A549 (cell line): ENCODE data around the gene ZNF69. TPM values are rescaled to one million over a fixed set of nuclear protein-coding genes. Genes with fewer than 3 reads are reported as not detected.
"Not testable (repeated sequence)": the region's sequence is repeated elsewhere in the genome, so short reads cannot be mapped to it uniquely, and the experiment has no call there.

Experiments used
- ATAC-seq, 2 experiments: fragments of 200-7000 bp in 1 of 2; fragments of >200 bp in 1 of 2; cut with Nextera tagmentation in 1 of 2; cut with Tn5 transposase in 1 of 2; 3 replicates each; pipeline versions ENCODE4 v1.8.0 to v1.9.1; 2018 to 2020; ENCODE audit warnings: mild to moderate bottlenecking in 1 of 2, moderate library complexity in 1 of 2
- CTCF ChIA-PET: fragments of 300-600 bp; sonication (Branson Sonifier 250); formaldehyde crosslinking; extraction: SDS; loops from one replicate; lab custom pipeline; 2021; ENCODE audit warnings: antibody characterized with exemption, inconsistent platforms; lab: Yijun Ruan, JAX
- POLR2A ChIA-PET: fragments of 350-600 bp; formaldehyde crosslinking; extraction: SDS; loops from one replicate; lab custom pipeline; 2021; ENCODE audit warnings: antibody characterized with exemption, inconsistent platforms; lab: Yijun Ruan, JAX
- DNase-seq, 2 experiments: peaks; one replicate each; pipeline versions ENCODE4 v3.0.0 to v3.0.0-alpha.2; 2011 to 2016; ENCODE audit warnings: low read depth in 1 of 2, low spot score in 1 of 2
- FAIRE-seq: peaks from 2 replicates; lab custom pipeline; 2011; peaks lifted over from hg19 to GRCh38; lab: Jason Lieb, UNC
- H3K27ac ChIP-seq, 2 experiments: fragments of >200 bp; sonication (Bioruptor Twin); formaldehyde crosslinking; 3 replicates each; pipeline ENCODE4 v1.5.1; 2016 to 2017
- H3K4me1 ChIP-seq: fragments of >200 bp; sonication (Bioruptor Twin); formaldehyde crosslinking; 3 replicates; pipeline ENCODE4 v1.6.1; 2016
- H3K4me2 ChIP-seq: fragments of >200 bp; sonication (Bioruptor Twin); formaldehyde crosslinking; 3 replicates; pipeline ENCODE4 v1.6.1; 2016
- H3K4me3 ChIP-seq: fragments of >200 bp; sonication (Bioruptor Twin); formaldehyde crosslinking; 3 replicates; pipeline ENCODE4 v1.5.1; 2016
- H3K9me3 ChIP-seq: fragments of >200 bp; sonication (Bioruptor Twin); formaldehyde crosslinking; 3 replicates; pipeline ENCODE4 v1.6.1; 2016
- CBX8 ChIP-seq: fragments of 200-600 bp; sonication (generic); IDR thresholded peaks from 2 replicates; pipeline ENCODE4 v1.6.1; 2016
- CEBPB ChIP-seq, 2 experiments: fragments of >200 bp in 1 of 2; sonication (Bioruptor Twin) in 1 of 2; formaldehyde crosslinking in 1 of 2; IDR thresholded peaks; 2 replicates each; pipeline ENCODE4 v1.6.1; 2012 to 2016
- CHD4 ChIP-seq: fragments of 200-600 bp; sonication (generic); IDR thresholded peaks from 2 replicates; pipeline ENCODE4 v1.6.1; 2016; ENCODE audit warnings: antibody characterized with exemption, mild to moderate bottlenecking, borderline replicate concordance
- EHMT2 ChIP-seq: fragments of 200-600 bp; sonication (generic); IDR thresholded peaks from 2 replicates; pipeline ENCODE4 v1.6.1; 2016; ENCODE audit warnings: antibody characterized with exemption, low read depth, mild to moderate bottlenecking, moderate library complexity
- FOSB ChIP-seq: fragments of 250-450 bp; sonication (Bioruptor Pico); IDR thresholded peaks from 2 replicates; pipeline ENCODE4 v1.5.0; 2020; ENCODE audit warnings: mild to moderate bottlenecking, moderate library complexity
- FOSL2 ChIP-seq, 2 experiments: fragments of 450-650 bp in 1 of 2; fragments of >200 bp in 1 of 2; sonication (Bioruptor Twin) in 1 of 2; formaldehyde crosslinking; IDR thresholded peaks; 2 replicates each; pipeline versions ENCODE4 v1.5.0 to v1.6.1; 2016 to 2020; ENCODE audit warnings: mild to moderate bottlenecking in 1 of 2, moderate library complexity in 1 of 2
- HOXA7 ChIP-seq: fragments of 250-450 bp; sonication (Bioruptor Pico); IDR thresholded peaks from 2 replicates; pipeline ENCODE4 v1.5.0; 2020; ENCODE audit warnings: mild to moderate bottlenecking, moderate library complexity
- KDM5A ChIP-seq: fragments of 200-600 bp; sonication (generic); IDR thresholded peaks from 2 replicates; pipeline ENCODE4 v1.6.1; 2016; ENCODE audit warnings: antibody characterized with exemption, mild to moderate bottlenecking
- MAFK ChIP-seq: fragments of 450-650 bp; IDR thresholded peaks from 2 replicates; pipeline ENCODE4 v1.6.1; 2014; ENCODE audit not compliant: partially characterized antibody
- RARB ChIP-seq: fragments of 250-450 bp; sonication (Bioruptor Pico); IDR thresholded peaks from 2 replicates; pipeline ENCODE4 v1.8.0; 2021; ENCODE audit warnings: mild to moderate bottlenecking, moderate library complexity
- SMC3 ChIP-seq: fragments of >200 bp; sonication (Bioruptor Twin); formaldehyde crosslinking; IDR thresholded peaks from 3 replicates; pipeline ENCODE4 v1.6.1; 2018; ENCODE audit warnings: inconsistent platforms
- ZSCAN20 ChIP-seq: fragments of 250-450 bp; sonication (Bioruptor Pico); IDR thresholded peaks from 2 replicates; pipeline ENCODE4 v1.8.0; 2022; ENCODE audit warnings: mild to moderate bottlenecking, moderate library complexity
- WGBS: methylation state at CpG from one replicate; pipeline ENCODE4 v1.1.6; 2017; ENCODE audit errors: missing lambda C conversion rate; 5-methylcytosine and 5-hydroxymethylcytosine counted together
- polyA plus RNA-seq, 4 experiments: library from polyadenylated mRNA; depleted of rRNA in 3 of 4; stranded (reverse); fragments of >200 nt; fragmentation: RNase III in 1 of 4; extraction: RNeasy Plus Mini Kit Qiagen cat#74134 plus additional on column Dnase treatment in 1 of 4; gene quantifications; 2 replicates in 3 of 4; 3 replicates in 1 of 4; pipeline ENCODE4 v1.2.3, GENCODE V29; 2011 to 2017
- TF ChIP-seq, protein P1 (sequence below): fragments of >200 bp; sonication (Bioruptor Twin); formaldehyde crosslinking; IDR thresholded peaks from 3 replicates; pipeline ENCODE4 v1.6.1; 2016
- TF ChIP-seq, protein P2 (sequence below): IDR thresholded peaks from 2 replicates; pipeline ENCODE4 v1.6.1; 2012

The ZNF69 gene
- polyA plus RNA-seq, 2 of the 4 experiments (the other 2 are of a cell fraction), result not detected

DNA sequence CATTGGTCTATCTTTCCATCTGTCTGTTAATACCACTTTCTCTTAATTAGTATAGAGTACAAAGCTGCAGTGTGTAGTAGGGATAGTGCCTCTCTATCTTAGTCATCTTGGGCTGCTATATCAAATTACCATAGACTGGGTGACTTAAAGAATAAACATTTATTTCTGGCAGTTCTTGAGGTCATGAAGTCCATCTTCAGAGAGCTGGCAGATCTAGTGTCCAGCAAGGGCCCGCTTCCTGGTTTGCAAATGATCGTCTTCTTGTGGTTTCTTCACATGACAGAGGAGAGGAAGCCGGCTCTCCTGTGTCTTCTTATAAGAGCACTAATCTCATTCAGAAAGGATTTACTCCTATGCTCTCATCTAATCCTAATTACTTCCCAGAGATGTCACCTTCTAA, 43.5 kb downstream of the ZNF69 start:
- POLR2A ChIA-PET, result no interaction called here
- FAIRE-seq, result no peak
- 71% methylated on average over 3 of the region's 3 CpGs for WGBS

DNA sequence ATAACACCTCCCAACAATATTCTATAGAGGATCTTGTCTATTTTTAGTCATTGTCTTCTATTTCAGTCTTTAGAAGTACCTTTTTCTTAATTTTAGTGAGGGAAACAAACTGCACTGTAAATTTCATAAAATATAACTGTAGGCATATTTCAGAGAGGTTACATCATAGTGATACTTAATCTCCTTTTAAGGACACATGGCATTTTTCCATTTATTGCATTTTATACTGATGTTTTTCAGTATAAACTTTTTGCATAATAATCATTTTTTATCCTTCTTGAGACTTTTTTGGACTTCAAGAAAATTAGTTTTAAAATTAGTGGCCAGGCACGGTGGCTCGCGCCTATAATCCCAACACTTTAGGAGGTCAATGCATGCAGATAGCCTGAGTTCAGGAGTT, 43.9 kb downstream of the ZNF69 start:
- TF ChIP-seq CBX8, result no peak
- TF ChIP-seq EHMT2, result no peak
- TF ChIP-seq SMC3, result no peak
- TF ChIP-seq MAFK, result no peak
- TF ChIP-seq, protein P1, sequence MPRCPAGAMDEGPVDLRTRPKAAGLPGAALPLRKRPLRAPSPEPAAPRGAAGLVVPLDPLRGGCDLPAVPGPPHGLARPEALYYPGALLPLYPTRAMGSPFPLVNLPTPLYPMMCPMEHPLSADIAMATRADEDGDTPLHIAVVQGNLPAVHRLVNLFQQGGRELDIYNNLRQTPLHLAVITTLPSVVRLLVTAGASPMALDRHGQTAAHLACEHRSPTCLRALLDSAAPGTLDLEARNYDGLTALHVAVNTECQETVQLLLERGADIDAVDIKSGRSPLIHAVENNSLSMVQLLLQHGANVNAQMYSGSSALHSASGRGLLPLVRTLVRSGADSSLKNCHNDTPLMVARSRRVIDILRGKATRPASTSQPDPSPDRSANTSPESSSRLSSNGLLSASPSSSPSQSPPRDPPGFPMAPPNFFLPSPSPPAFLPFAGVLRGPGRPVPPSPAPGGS, result no peak
- TF ChIP-seq ZSCAN20 (CRISPR knock-in tag), result no peak
- TF ChIP-seq RARB (CRISPR knock-in tag), result no peak
- ATAC-seq (no peak), FAIRE-seq (no peak), DNase-seq (no peak)
- Histone ChIP-seq H3K4me3 (no peak overlapping the region), H3K4me2 (no peak overlapping the region), H3K27ac (no peak overlapping the region), H3K9me3 (no peaks in the 10 kb centered on the region), H3K4me1 (no peaks in the 10 kb centered on the region)
- ChIA-PET POLR2A (no interaction called here), CTCF (no interaction called here)
- 95% methylated on average over 3 of the region's 3 CpGs for WGBS

More for the DNA sequence above, 43.5 kb downstream of the ZNF69 start:
- no peak overlapping the region for H3K27ac ChIP-seq
- TF ChIP-seq ZSCAN20 (CRISPR knock-in tag) (no peak), CHD4 (no peak), FOSB (CRISPR knock-in tag) (no peak), CEBPB (IDR thresholded peaks at IDR 0.05) (no peak), FOSL2 (IDR thresholded peaks at IDR 0.05) (no peak), FOSL2 (CRISPR knock-in tag; IDR thresholded peaks at IDR 0.05) (no peak), KDM5A (no peak), HOXA7 (CRISPR knock-in tag) (no peak)
- TF ChIP-seq, protein P1, result no peak
- TF ChIP-seq, protein P2, sequence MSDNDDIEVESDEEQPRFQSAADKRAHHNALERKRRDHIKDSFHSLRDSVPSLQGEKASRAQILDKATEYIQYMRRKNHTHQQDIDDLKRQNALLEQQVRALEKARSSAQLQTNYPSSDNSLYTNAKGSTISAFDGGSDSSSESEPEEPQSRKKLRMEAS, result no peak
- TF ChIP-seq, all 56 proteins: peak for 0
- DNase-seq, result no peak
- Histone ChIP-seq H3K4me2 (no peak overlapping the region), H3K4me1 (no peaks in the 10 kb centered on the region), H3K9me3 (no peaks in the 10 kb centered on the region), H3K4me3 (no peak overlapping the region)
- ATAC-seq, result no peak
- CTCF ChIA-PET, result no interaction called here

DNA sequence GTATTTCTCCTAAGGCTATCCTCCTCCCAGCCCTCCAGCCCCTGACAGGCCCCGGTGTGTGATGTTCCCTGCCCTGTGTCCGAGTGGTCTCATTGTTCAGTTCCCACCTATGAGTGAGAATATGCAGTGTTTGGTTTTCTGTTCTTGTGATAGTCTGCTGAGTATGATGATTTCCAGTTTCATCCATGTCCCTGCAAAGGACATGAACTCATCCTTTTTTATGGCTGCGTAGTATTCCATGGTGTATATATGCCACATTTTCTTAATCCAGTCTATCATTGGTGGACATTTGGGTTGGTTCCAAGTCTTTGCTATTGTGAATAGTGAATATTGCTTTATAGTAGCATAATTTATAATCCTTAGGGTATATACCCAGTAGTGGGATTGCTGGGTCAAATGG, 48.2 kb downstream of the ZNF69 start:
- DNase-seq, POLR2A ChIA-PET, ATAC-seq, FAIRE-seq, H3K9me3 ChIP-seq, H3K4me2 ChIP-seq, H3K4me3 ChIP-seq, CTCF ChIA-PET, H3K27ac ChIP-seq, H3K4me1 ChIP-seq: not testable (repeated sequence)
- WGBS, result 76% methylated on average over 3 of the region's 3 CpGs

DNA sequence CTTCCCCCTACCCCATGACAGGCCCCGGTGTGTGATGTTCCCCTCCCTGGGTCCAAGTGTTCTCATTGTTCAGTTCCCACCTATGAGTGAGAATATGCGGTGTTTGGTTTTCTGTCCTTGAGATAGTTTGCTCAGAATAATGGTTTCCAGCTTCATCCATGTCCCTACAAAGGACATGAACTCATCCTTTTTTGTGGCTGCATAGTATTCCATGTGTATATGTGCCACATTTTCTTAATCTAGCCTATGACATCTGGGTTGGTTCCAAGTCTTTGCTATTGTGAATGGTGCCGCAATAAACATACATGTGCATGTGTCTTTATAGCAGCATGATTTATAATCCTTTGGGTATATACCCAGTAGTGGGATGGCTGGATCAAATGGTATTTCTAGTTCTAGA, 50.8 kb downstream of the ZNF69 start:
- H3K4me1 ChIP-seq, DNase-seq, H3K4me2 ChIP-seq, CTCF ChIA-PET, ATAC-seq, H3K27ac ChIP-seq, POLR2A ChIA-PET, H3K4me3 ChIP-seq, FAIRE-seq, H3K9me3 ChIP-seq: not testable (repeated sequence)
- 84% methylated on average over 3 of the region's 3 CpGs for WGBS

DNA sequence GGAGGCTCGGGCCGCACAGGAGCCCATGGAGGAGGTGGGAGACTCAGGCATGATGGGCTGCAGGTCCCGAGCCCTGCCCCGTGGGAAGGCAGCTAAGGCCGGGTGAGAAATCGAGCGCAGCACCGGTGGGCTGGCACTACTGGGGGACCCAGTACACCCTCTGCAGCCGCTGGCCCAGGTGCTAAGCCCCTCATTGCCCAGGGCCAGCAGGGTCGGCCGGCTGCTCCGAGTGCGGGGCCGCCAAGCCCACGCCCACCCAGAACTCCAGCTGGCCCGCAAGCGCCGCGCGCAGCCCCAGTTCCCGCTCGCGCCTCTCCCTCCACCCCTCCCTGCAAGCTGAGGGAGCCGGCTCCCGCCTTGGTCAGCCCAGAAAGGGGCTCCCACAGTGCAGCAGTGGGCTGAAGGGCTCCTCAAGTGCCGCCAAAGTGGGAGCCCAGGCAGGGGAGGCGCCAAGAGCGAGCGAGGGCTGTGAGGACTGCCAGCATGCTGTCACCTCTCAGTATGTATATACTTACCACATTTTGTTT, 53.8 kb downstream of the ZNF69 start:
- FAIRE-seq, ATAC-seq: not testable (repeated sequence)
- WGBS, result 33% methylated on average over 4 of the region's 29 CpGs

More for the DNA sequence above, 53.8 kb downstream of the ZNF69 start:
- H3K4me1 ChIP-seq, H3K4me3 ChIP-seq, H3K9me3 ChIP-seq, POLR2A ChIA-PET, DNase-seq, H3K27ac ChIP-seq, H3K4me2 ChIP-seq, CTCF ChIA-PET: not testable (repeated sequence)
